ENCODE results near the gene SLC45A2.

DNA sequence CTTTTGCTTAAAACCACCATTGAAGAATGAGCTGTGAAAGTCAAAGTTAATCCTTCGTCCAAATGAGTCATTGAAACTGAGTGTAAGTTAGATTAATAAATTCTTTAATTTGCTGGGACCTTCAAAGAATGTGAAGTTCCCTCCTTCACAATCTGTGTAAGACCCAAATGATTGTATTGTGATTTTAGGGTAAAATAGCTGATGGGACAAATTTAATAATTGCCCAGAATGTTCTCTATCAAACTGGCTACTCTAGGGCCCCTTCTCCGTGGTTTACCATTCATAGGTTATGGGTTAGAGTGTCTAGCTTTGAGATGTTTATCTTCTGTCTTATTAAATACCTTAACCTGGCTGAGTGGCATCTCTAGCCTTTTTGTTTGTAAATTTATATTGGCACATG lies 46.6 kb upstream of the SLC45A2 start:
- TF ChIP-seq, protein P1, sequence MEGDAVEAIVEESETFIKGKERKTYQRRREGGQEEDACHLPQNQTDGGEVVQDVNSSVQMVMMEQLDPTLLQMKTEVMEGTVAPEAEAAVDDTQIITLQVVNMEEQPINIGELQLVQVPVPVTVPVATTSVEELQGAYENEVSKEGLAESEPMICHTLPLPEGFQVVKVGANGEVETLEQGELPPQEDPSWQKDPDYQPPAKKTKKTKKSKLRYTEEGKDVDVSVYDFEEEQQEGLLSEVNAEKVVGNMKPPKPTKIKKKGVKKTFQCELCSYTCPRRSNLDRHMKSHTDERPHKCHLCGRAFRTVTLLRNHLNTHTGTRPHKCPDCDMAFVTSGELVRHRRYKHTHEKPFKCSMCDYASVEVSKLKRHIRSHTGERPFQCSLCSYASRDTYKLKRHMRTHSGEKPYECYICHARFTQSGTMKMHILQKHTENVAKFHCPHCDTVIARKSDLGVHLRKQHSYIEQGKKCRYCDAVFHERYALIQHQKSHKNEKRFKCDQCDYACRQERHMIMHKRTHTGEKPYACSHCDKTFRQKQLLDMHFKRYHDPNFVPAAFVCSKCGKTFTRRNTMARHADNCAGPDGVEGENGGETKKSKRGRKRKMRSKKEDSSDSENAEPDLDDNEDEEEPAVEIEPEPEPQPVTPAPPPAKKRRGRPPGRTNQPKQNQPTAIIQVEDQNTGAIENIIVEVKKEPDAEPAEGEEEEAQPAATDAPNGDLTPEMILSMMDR (IDR thresholded peaks at IDR 0.05; ENCODE audit: low read depth, low read length) = no peak
- no peak for TF ChIP-seq POLR2A (IDR thresholded peaks at IDR 0.05; ENCODE audit: extremely low read depth, insufficient read length)

All from NB4 (cell line).